HG03108 (cell line): ENCODE measurements around the gene RPL26.

Experiments used
- ATAC-seq: cut with Tn5 transposase; IDR thresholded peaks from one replicate; pipeline ENCODE4 v1.9.1; 2021; ENCODE audit warnings: moderate library complexity; ENCODE audit not compliant: unreplicated experiment

Gene RPL26

GRCh38 chr17:8332128-8332527, 50.9 kb downstream of the RPL26 start:
- ATAC-seq, result no peak
